ENCODE data around the gene MAVS. TPM values are rescaled to one million over a fixed set of nuclear protein-coding genes. Genes with fewer than 3 reads are reported as not detected.
"Not testable (repeated sequence)": the region's sequence is repeated elsewhere in the genome, so short reads cannot be mapped to it uniquely, and the experiment has no call there.

Gene MAVS
- total RNA-seq, 1 donor from 2014 or later = 37.9 TPM

DNA sequence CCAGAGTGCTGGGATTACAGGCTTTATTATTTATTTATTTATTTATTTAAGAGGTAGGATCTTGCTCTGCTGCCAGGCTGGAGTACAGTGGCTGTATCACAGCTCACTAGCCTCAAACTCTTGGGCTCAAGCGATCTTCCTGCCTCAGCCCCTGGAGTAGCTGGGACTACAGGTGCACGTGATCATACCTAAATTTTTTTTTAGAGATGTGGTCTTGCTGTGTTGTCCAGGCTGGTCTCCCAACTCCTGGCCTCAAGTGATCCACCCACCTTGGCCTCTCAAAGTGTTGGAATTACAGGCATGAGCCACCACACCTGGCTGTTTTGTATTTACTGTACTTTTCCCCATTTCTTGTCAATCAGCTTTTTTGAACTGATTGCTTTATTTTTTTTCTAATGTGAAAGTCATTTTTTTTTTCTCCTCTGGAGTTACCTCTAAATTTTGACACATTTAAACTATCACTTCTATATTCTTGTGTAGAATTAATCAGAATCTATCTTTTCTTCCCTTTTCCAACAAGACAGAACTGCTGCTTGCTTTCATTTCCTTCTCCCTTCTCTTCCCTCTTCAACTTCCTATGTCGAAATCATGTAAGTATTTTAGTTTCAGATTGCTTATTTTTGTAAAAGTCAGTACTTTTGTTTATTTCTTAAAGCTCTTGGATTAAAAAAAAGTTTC, 54.5 kb downstream of the MAVS start:
- no peak for DNase-seq (ENCODE audit: low spot score)
- Mint-ChIP-seq H3K9me3 (ENCODE audit: low read depth) (no peaks in the 10 kb centered on the region), H3K4me1 (ENCODE audit: low read depth) (peaks cover 69% of the 10 kb centered on the region), H3K4me3 (ENCODE audit: unreplicated experiment) (no peak overlapping the region), H3K36me3 (ENCODE audit: low read depth) (no peaks in the 10 kb centered on the region), H3K27ac (ENCODE audit: unreplicated experiment) (peak overlapping the region; percentile 53), H3K27me3 (ENCODE audit: low read depth) (no peaks in the 10 kb centered on the region)
- TF ChIP-seq CTCF (IDR thresholded peaks at IDR 0.05) = no peak

DNA sequence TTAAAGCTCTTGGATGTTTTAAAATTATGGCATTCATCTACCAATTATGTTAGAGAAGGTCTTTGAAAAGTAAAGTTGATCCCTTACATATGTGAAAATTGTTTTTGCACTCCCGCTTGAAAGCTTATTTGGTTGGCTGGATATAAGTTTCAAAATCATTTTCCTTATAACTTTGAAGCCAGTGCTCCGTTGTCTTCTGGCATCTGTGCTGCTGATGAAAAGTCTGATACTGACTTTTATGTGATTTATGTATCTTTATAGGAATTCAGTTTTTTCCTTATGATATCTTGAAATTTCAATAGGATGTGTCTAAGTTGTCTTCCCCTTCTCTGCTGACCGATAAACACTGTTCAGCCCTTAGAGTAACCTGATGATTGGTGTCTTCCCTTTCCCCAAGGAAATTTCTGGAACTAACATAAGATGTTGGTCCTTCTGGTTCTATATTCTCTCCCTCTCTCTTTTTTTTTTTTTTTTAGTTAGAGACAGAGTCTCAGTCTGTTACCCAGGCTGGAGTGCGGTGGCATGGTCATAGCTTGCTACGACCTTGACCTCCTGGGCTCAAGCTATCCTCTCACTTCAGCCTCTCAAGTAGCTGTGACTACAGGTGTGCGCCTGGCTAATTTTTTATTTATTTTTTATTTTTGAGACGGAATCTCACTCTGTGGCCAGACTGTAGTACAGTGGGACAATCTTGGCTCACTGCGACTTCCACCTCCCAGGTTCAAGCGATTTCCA, 55.2 kb downstream of the MAVS start:
- no peak for DNase-seq (ENCODE audit: low spot score)
- TF ChIP-seq CTCF (IDR thresholded peaks at IDR 0.05) = no peak
- Mint-ChIP-seq H3K27ac (ENCODE audit: unreplicated experiment) (peak overlapping the region; percentile 53), H3K27me3 (ENCODE audit: low read depth) (no peaks in the 10 kb centered on the region), H3K36me3 (ENCODE audit: low read depth) (no peaks in the 10 kb centered on the region), H3K4me3 (ENCODE audit: unreplicated experiment) (no peak overlapping the region), H3K9me3 (ENCODE audit: low read depth) (no peaks in the 10 kb centered on the region), H3K4me1 (ENCODE audit: low read depth) (peaks cover 62% of the 10 kb centered on the region)

DNA sequence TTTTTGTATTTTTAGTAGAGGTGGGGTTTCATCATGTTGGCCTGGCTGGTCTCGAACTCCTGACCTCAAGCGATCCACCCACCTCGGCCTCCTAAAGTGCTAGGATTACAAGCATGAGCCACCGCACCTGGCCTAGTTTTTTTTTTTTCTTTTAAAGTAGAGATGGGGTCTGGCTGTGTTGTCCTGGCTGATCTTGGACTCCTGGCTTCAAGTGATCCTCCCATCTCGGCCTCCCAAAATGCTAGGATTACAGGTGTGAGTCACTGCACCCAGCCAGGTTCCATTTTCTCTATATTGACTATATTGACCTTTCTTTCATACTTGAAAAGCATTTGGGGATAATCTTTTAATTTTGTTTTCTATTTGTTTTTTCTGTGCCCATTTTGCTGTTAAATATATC, 55.8 kb downstream of the MAVS start:
- Mint-ChIP-seq H3K9me3 (ENCODE audit: low read depth) (no peaks in the 10 kb centered on the region), H3K36me3 (ENCODE audit: low read depth) (no peaks in the 10 kb centered on the region), H3K27ac (ENCODE audit: unreplicated experiment) (no peak overlapping the region), H3K27me3 (ENCODE audit: low read depth) (no peaks in the 10 kb centered on the region), H3K4me1 (ENCODE audit: low read depth) (peaks cover 59% of the 10 kb centered on the region), H3K4me3 (ENCODE audit: unreplicated experiment) (no peak overlapping the region)
- no peak for DNase-seq (ENCODE audit: low spot score)
- no peak for TF ChIP-seq CTCF (IDR thresholded peaks at IDR 0.05)

DNA sequence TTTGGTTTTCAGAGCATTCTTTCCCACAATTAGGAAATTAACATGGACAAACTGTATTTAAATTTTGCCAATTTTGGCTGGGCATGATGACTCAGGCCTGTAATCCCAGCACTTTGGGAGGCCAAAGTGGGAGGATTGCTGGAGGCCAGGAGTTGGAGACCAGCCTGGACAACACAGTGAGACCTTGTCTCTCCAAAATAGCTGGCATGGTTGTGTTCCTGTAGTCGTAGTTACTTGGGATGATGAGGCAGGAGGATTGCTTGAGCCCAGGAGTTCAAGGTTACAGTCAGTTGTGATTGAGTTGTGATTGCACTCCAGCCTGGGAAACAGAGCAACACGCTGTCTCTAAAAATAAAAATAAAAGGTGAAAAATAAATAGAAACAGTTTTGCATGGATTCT, 57.6 kb downstream of the MAVS start:
- Mint-ChIP-seq H3K27me3 (ENCODE audit: low read depth) (no peaks in the 10 kb centered on the region), H3K4me3 (ENCODE audit: unreplicated experiment) (no peak overlapping the region), H3K4me1 (ENCODE audit: low read depth) (peaks cover 62% of the 10 kb centered on the region), H3K27ac (ENCODE audit: unreplicated experiment) (peak overlapping the region; percentile 22), H3K36me3 (ENCODE audit: low read depth) (peaks cover 5% of the 10 kb centered on the region), H3K9me3 (ENCODE audit: low read depth) (no peaks in the 10 kb centered on the region)
- no peak for DNase-seq (ENCODE audit: low spot score)
- TF ChIP-seq CTCF (IDR thresholded peaks at IDR 0.05) = no peak

GRCh38 chr20:3904857-3905256, 58.2 kb downstream of the MAVS start:
- peaks cover 5% of the 10 kb centered on the region for H3K36me3 Mint-ChIP-seq (ENCODE audit: low read depth)
- no peaks in the 10 kb centered on the region for H3K9me3 Mint-ChIP-seq (ENCODE audit: low read depth)
- no peak overlapping the region for H3K4me3 Mint-ChIP-seq (ENCODE audit: unreplicated experiment)
- peak overlapping the region; percentile 27 for H3K27ac Mint-ChIP-seq (ENCODE audit: unreplicated experiment)
- H3K27me3 Mint-ChIP-seq (ENCODE audit: low read depth) = no peaks in the 10 kb centered on the region
- no peak for DNase-seq (ENCODE audit: low spot score)
- H3K4me1 Mint-ChIP-seq (ENCODE audit: low read depth) = peaks cover 56% of the 10 kb centered on the region
- TF ChIP-seq CTCF (IDR thresholded peaks at IDR 0.05) = no peak

DNA sequence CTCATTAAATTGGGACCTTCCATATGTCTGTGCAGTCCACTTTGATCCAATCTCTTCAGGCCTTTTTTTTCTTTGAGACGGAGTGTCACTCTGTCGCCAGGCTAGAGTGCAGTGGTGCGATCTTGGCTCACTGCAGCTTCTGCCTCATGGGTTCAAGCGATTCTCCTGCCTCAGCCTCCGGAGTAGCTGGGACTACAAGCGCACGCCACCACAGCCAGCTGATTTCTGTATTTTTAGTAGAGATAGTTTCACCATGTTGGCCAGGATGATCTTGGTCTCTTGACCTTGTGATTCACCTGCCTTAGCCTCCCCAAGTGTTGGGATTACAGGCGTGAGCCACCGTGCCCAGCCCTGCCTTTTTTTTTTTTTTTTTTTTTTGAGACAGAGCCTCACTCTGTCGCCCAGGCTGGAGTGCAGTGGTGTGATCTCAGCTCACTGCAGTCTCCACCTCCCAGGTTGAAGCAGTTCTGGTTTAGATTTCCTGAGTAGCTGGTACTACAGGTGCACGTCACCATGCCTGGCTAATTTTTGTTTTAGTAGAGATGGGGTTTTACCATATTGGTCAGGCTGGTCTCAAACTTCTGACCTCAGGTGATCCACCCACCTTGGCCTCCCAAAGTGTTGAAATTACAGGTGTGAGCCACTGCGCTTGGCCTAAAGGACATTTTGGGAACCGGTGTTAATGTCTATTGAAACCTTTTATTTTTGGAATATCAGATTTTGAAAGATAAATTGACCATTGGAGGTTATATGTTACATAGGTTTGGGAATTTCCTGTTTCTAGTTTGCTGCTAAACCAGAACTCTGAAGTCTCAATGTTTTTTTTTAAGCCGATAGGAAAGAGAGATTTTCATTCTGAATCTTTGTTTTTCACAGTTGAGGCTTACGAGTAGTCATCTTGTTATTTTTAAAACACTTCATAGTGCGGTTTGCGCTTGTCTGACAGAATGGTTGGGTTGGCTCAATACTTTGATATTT, 60.4 kb downstream of the MAVS start:
- DNase-seq (ENCODE audit: low spot score); H3K27me3 Mint-ChIP-seq (ENCODE audit: low read depth); H3K4me3 Mint-ChIP-seq (ENCODE audit: unreplicated experiment); H3K9me3 Mint-ChIP-seq (ENCODE audit: low read depth); H3K27ac Mint-ChIP-seq (ENCODE audit: unreplicated experiment): not testable (repeated sequence)
- H3K36me3 Mint-ChIP-seq (ENCODE audit: low read depth) = peaks cover 17% of the 10 kb centered on the region
- peaks cover 37% of the 10 kb centered on the region for H3K4me1 Mint-ChIP-seq (ENCODE audit: low read depth)

Data from chondrocyte (in vitro differentiated cells).